Loucy (cell line): ENCODE results near the gene ODF2L.
A peak's percentile ranks its signal among the peaks of the same experiment; 100 is the strongest.

Experiments used
- H2AFZ ChIP-seq: fragments of 200-600 bp; sonication (generic); 2 replicates; pipeline ENCODE4 v1.6.0; 2016; ENCODE audit warnings: antibody characterized with exemption, mild to moderate bottlenecking, low read length, moderate library complexity
- H3F3A ChIP-seq: fragments of 200-600 bp; 2 replicates; pipeline ENCODE4 v1.6.0; 2016; ENCODE audit warnings: antibody characterized with exemption, low read depth, mild to moderate bottlenecking
- H3K27me3 ChIP-seq: fragments of 200-600 bp; sonication (generic); 2 replicates; pipeline ENCODE4 v1.6.1; 2014; ENCODE audit warnings: low read length, mild to moderate bottlenecking; ENCODE audit not compliant: insufficient read depth, poor library complexity, severe bottlenecking
- H3K36me3 ChIP-seq: fragments of 200-600 bp; sonication (generic); 2 replicates; pipeline ENCODE4 v1.6.1; 2016; ENCODE audit warnings: low read length; ENCODE audit not compliant: insufficient read depth
- H3K4me1 ChIP-seq: fragments of 200-600 bp; sonication (generic); 2 replicates; pipeline ENCODE4 v1.5.1; 2014; ENCODE audit warnings: low read length, mild to moderate bottlenecking; ENCODE audit not compliant: insufficient read depth, poor library complexity, severe bottlenecking
- H3K4me2 ChIP-seq: fragments of 200-600 bp; sonication (generic); 2 replicates; pipeline ENCODE4 v1.6.0; 2014; ENCODE audit warnings: antibody characterized with exemption, low read length, low read depth, mild to moderate bottlenecking; ENCODE audit not compliant: poor library complexity, severe bottlenecking
- H3K4me3 ChIP-seq: fragments of 200-600 bp; sonication (generic); 2 replicates; pipeline ENCODE4 v1.5.1; 2014; ENCODE audit warnings: low read length, mild to moderate bottlenecking, mixed read lengths; ENCODE audit not compliant: poor library complexity, severe bottlenecking
- H3K79me2 ChIP-seq: fragments of 200-600 bp; sonication (generic); 2 replicates; pipeline ENCODE4 v1.6.1; 2014; ENCODE audit warnings: low read length; ENCODE audit not compliant: insufficient read depth
- H3K9ac ChIP-seq: fragments of 200-600 bp; sonication (generic); 2 replicates; pipeline ENCODE4 v1.6.0; 2014; ENCODE audit warnings: mild to moderate bottlenecking, low read depth, low read length, moderate library complexity; ENCODE audit not compliant: poor library complexity, severe bottlenecking
- H3K9me2 ChIP-seq: fragments of 200-600 bp; sonication (generic); replicated peaks from 2 replicates; pipeline ENCODE4 v1.6.1; 2016; ENCODE audit warnings: low read depth, low read length, mixed read lengths
- H3K9me3 ChIP-seq: fragments of 200-600 bp; sonication (generic); 2 replicates; pipeline ENCODE4 v1.6.1; 2014; ENCODE audit warnings: mild to moderate bottlenecking, antibody characterized with exemption, low read length, low read depth; ENCODE audit not compliant: insufficient read depth
- H4K20me1 ChIP-seq: fragments of 200-600 bp; sonication (generic); 2 replicates; pipeline ENCODE4 v1.6.0; 2014; ENCODE audit warnings: antibody characterized with exemption, low read length, mild to moderate bottlenecking; ENCODE audit not compliant: insufficient read depth, poor library complexity, severe bottlenecking
- CTCF ChIP-seq: fragments of 200-600 bp; sonication (generic); conservative IDR thresholded peaks from 2 replicates; pipeline ENCODE4 v1.5.1; 2014; ENCODE audit warnings: mild to moderate bottlenecking, antibody characterized with exemption, low read length
- EZH2phosphoT487 ChIP-seq: fragments of 200-600 bp; IDR thresholded peaks from 2 replicates; pipeline ENCODE4 v1.6.1; 2018; ENCODE audit warnings: antibody characterized with exemption, mild to moderate bottlenecking, moderate library complexity, borderline replicate concordance

The ODF2L gene

DNA sequence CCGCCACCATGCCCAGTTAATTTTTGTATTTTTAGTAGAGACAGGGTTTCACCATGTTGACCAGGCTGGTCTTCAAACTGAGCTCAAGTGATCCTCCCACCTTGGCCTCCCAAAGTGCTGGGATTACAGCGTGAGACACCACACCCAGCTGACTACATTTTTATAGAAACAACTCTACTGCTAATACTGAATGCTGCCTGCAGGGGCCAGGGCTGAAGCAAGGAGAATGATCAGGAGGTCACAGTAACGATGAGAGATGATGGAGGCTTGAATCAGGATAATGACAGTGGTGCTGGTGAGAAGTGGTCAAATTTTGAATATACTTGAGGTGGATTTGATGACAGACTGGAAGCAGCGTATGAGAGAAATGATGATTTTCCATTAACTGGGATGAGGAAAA lies 33.3 kb downstream of the ODF2L start:
- no peak overlapping the region for H3K4me3 ChIP-seq
- no peaks in the 10 kb centered on the region for H3K9me2 ChIP-seq
- H4K20me1 ChIP-seq, result no peaks in the 10 kb centered on the region
- TF ChIP-seq EZH2phosphoT487 (no peak), CTCF (no peak)
- H2AFZ ChIP-seq, result no peak overlapping the region
- no peak overlapping the region for H3K9ac ChIP-seq
- no peaks in the 10 kb centered on the region for H3K27me3 ChIP-seq
- no peaks in the 10 kb centered on the region for H3F3A ChIP-seq
- H3K79me2 ChIP-seq, result no peaks in the 10 kb centered on the region
- H3K36me3 ChIP-seq, result peaks cover 4% of the 10 kb centered on the region; the same call in 1 of the 2 replicates
- H3K9me3 ChIP-seq, result no peaks in the 10 kb centered on the region
- H3K4me2 ChIP-seq, result no peak overlapping the region
- H3K4me1 ChIP-seq, result no peaks in the 10 kb centered on the region

GRCh38 chr1:86357796-86358195 lies 38.3 kb downstream of the ODF2L start:
- H3K27me3 ChIP-seq, result no peaks in the 10 kb centered on the region
- H3K79me2 ChIP-seq, result no peaks in the 10 kb centered on the region
- no peaks in the 10 kb centered on the region for H3K4me1 ChIP-seq
- H4K20me1 ChIP-seq, result no peaks in the 10 kb centered on the region
- TF ChIP-seq CTCF, result no peak
- no peak for TF ChIP-seq EZH2phosphoT487
- H3F3A ChIP-seq, result no peaks in the 10 kb centered on the region
- H3K4me3 ChIP-seq, result no peak overlapping the region
- H2AFZ ChIP-seq, result no peak overlapping the region
- H3K9me3 ChIP-seq, result no peaks in the 10 kb centered on the region
- no peak overlapping the region for H3K4me2 ChIP-seq
- H3K9ac ChIP-seq, result no peak overlapping the region
- peaks cover 9% of the 10 kb centered on the region; the same call in 1 of the 2 replicates for H3K36me3 ChIP-seq
- H3K9me2 ChIP-seq, result no peaks in the 10 kb centered on the region

GRCh38 chr1:86356247-86356646 lies 39.9 kb downstream of the ODF2L start:
- H3K79me2 ChIP-seq, result no peaks in the 10 kb centered on the region
- H3K9me2 ChIP-seq, result no peaks in the 10 kb centered on the region
- H3K4me1 ChIP-seq, result no peaks in the 10 kb centered on the region
- no peaks in the 10 kb centered on the region for H3F3A ChIP-seq
- TF ChIP-seq EZH2phosphoT487 (no peak), CTCF (peak; percentile 66)
- H3K4me3 ChIP-seq, result no peak overlapping the region
- no peak overlapping the region for H3K4me2 ChIP-seq
- no peaks in the 10 kb centered on the region for H3K9me3 ChIP-seq
- H3K36me3 ChIP-seq, result peaks cover 9% of the 10 kb centered on the region; the same call in 1 of the 2 replicates
- no peaks in the 10 kb centered on the region for H3K27me3 ChIP-seq
- no peaks in the 10 kb centered on the region for H4K20me1 ChIP-seq
- no peak overlapping the region for H2AFZ ChIP-seq
- H3K9ac ChIP-seq, result no peak overlapping the region
